Hematopoietic multipotent progenitor cell treated with erythropoietin and hydrocortisone succinate and interleukin-3 and kit ligand, for 8 days (in vitro differentiated cells): ENCODE measurements around the gene TRPM5.

Source experiments
- DNase-seq: peaks from one replicate; pipeline ENCODE4 v3.0.0-alpha.2; 2015

The TRPM5 gene

GRCh38 chr11:2451916-2452315 lies 7.6 kb upstream of the TRPM5 start:
- no peak for DNase-seq

- DNase-seq: no peak
Measured at GRCh38 chr11:2451336-2451735, 7.0 kb upstream of the TRPM5 start.

GRCh38 chr11:2450321-2451041 lies 6.2 kb upstream of the TRPM5 start:
- no peak for DNase-seq

- no peak for DNase-seq
Measured at GRCh38 chr11:2449548-2450320, 5.4 kb upstream of the TRPM5 start.

GRCh38 chr11:2448661-2449547 lies 4.6 kb upstream of the TRPM5 start:
- DNase-seq: no peak

GRCh38 chr11:2447951-2448650 lies 3.8 kb upstream of the TRPM5 start:
- no peak for DNase-seq

- no peak for DNase-seq
Measured at GRCh38 chr11:2447253-2447950, 3.1 kb upstream of the TRPM5 start.

- DNase-seq: no peak
Measured at GRCh38 chr11:2446590-2447252, 2.4 kb upstream of the TRPM5 start.

GRCh38 chr11:2445746-2446551 lies 1.6 kb upstream of the TRPM5 start:
- no peak for DNase-seq

GRCh38 chr11:2444821-2445745 lies 769 bp upstream of the TRPM5 start, which contains the start of gene KCNQ1:
TSS of gene KCNQ1 (plus strand) at chr11:2445008. CDS start at chr11:2445099, 91 bp downstream.
- DNase-seq: peak; percentile 34

- no peak for DNase-seq
Measured at GRCh38 chr11:2443406-2443805, 908 bp downstream of the TRPM5 start.

- no peak for DNase-seq
Measured at GRCh38 chr11:2442589-2442988, 1.7 kb downstream of the TRPM5 start.

- DNase-seq: no peak
Measured at GRCh38 chr11:2441171-2441570, 3.1 kb downstream of the TRPM5 start.

GRCh38 chr11:2440646-2441045 lies 3.7 kb downstream of the TRPM5 start:
- no peak for DNase-seq

- DNase-seq: no peak
Measured at GRCh38 chr11:2439820-2440219, 4.5 kb downstream of the TRPM5 start.

- DNase-seq: no peak
Measured at GRCh38 chr11:2437516-2437915, 6.8 kb downstream of the TRPM5 start.

GRCh38 chr11:2436521-2437031 lies 7.7 kb downstream of the TRPM5 start:
- no peak for DNase-seq

GRCh38 chr11:2436013-2436520 lies 8.2 kb downstream of the TRPM5 start:
- DNase-seq: no peak
